Lung (tissue), 12 donors: ENCODE data around the gene TNFRSF18. TPM values are rescaled to one million over a fixed set of nuclear protein-coding genes. Genes with fewer than 3 reads are reported as not detected.

Source experiments
- ATAC-seq: fragments of 200-7000 bp; cut with Tn5 transposase; one replicate; pipeline ENCODE4 v1.9.1; 2020; ENCODE audit warnings: moderate number of reproducible peaks; ENCODE audit not compliant: insufficient read depth, low FRiP score
- DNase-seq, 3 donors: peaks; one replicate each; pipeline ENCODE4 v3.0.0-alpha.2; 2013 to 2017
- H3K27ac ChIP-seq, 2 donors: one replicate each; pipeline ENCODE4 v1.5.1; 2013; ENCODE audit warnings: mild to moderate bottlenecking in 2 of 2, moderate library complexity in 2 of 2, control low read depth in 1 of 2, inconsistent platforms in 1 of 2, low read depth in 1 of 2, low read length in 1 of 2
- H3K27me3 ChIP-seq, 3 donors: one replicate each; pipeline ENCODE4 v1.5.1; 2013; ENCODE audit warnings: low read length in 2 of 3; ENCODE audit not compliant: control insufficient read depth in 3 of 3, insufficient read depth in 3 of 3
- H3K36me3 ChIP-seq, 4 donors: one replicate each; pipeline ENCODE4 v1.5.1; 2013; ENCODE audit warnings: low read length in 4 of 4, mild to moderate bottlenecking in 1 of 4, moderate library complexity in 1 of 4; ENCODE audit not compliant: control insufficient read depth in 4 of 4, insufficient read depth in 4 of 4
- H3K4me1 ChIP-seq, 5 donors: one replicate each; pipeline ENCODE4 v1.5.1; 2013; ENCODE audit warnings: low read length in 5 of 5, mild to moderate bottlenecking in 2 of 5, moderate library complexity in 1 of 5; ENCODE audit not compliant: control insufficient read depth in 5 of 5, insufficient read depth in 5 of 5
- H3K4me3 ChIP-seq: one replicate; pipeline ENCODE4 v1.5.1; 2013; ENCODE audit warnings: mild to moderate bottlenecking, control low read depth, moderate library complexity
- H3K9ac ChIP-seq, 2 donors: one replicate each; pipeline ENCODE4 v1.5.1; 2013; ENCODE audit warnings: low read length in 2 of 2, control low read depth in 1 of 2; ENCODE audit not compliant: insufficient read depth in 1 of 2
- H3K9me3 ChIP-seq, 4 donors: one replicate each; pipeline ENCODE4 v1.5.1; 2013; ENCODE audit warnings: low read length in 3 of 4, mild to moderate bottlenecking in 1 of 4, moderate library complexity in 1 of 4; ENCODE audit not compliant: control insufficient read depth in 4 of 4, insufficient read depth in 3 of 4
- CTCF ChIP-seq: IDR thresholded peaks from 2 replicates; pipeline ENCODE4 v1.5.1; 2012; ENCODE audit warnings: mild to moderate bottlenecking; ENCODE audit errors: control extremely low read depth, extremely low read depth
- WGBS, 2 donors: extraction: QIAGEN DNeasy Blood & Tissue Kit; methylation state at CpG; one replicate each; pipeline ENCODE4 v1.1.7; 2013; 5-methylcytosine and 5-hydroxymethylcytosine counted together
- polyA plus RNA-seq, 2 donors: library from polyadenylated mRNA; stranded (reverse); fragments of 200-250 nt; gene quantifications; one replicate each; pipeline ENCODE4 v1.2.1, GENCODE V29; 2013
- total RNA-seq, 2 donors: library from RNA; depleted of rRNA in 1 of 2; stranded (reverse); fragments of >200 nt in 1 of 2; gene quantifications; one replicate each; pipeline ENCODE4 v1.2.1, GENCODE V29; 2014 to 2021
- donor health status: control.
- donor health status: control.
- donor health status: Bipolar disorder and iron deficiency.
- donor health status: healthy.
- donor health status: DM: yes; HTN: yes; CAD: no.

Gene TNFRSF18
- total and polyA plus RNA-seq, 4 donors = 1.8 to 4.0 (median 2.4) TPM

DNA sequence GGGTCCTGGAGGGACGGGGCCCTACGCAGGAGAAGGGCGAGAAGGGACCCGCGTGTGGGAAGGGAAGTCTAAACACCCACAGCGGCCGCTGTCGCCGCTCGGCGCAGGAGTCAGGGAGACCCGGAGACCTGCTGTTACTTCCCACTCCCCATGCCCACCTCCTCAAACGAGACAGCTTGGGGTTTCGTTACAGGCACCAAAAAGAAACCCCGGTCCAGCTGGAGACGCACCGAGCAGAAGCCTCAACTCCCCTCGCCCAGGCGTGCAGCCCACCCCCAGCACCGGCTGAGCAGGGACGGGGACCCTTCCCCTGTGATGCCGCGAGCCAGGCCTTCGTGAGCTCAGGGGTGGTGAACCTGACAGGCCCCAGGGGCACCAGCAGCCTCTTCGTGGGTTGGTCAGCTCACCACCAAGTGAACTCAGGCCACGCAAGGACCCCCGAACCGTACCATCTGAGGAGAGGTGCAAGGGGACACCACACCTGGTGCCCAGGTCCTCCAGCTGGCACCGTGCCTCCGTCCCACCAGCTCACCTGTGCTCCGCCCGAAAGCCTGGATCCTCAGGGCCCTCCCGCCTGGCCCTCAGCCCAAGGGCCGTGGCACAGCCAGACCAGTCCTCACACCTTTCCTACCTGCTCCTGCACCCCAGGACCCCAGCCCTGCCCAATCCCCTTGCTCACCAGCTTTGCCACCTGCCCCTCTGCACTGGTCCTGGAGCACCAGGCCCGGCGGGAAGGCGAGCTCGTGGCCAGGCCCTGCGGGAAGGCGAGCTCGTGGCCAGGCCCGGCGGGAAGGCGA lies 20.4 kb upstream of the TNFRSF18 start:
- H3K27me3 ChIP-seq = no peaks in the 10 kb centered on the region
- peaks cover 4 to 59% (median 9%) of the 10 kb centered on the region in 4 donors for H3K36me3 ChIP-seq
- DNase-seq (no peak), ATAC-seq (no peak)
- no peaks in the 10 kb centered on the region for H3K9me3 ChIP-seq
- H3K4me1 ChIP-seq = peaks cover 0 to 9% (median 7%) of the 10 kb centered on the region in 5 donors
- no peak overlapping the region for H3K9ac ChIP-seq
- no peak overlapping the region for H3K27ac ChIP-seq
- H3K4me3 ChIP-seq = no peak overlapping the region
- TF ChIP-seq CTCF = no peak
- 92 to 96% methylated on average over 42 to 44 of the region's 44 CpGs for WGBS, 2 donors

GRCh38 chr1:1225913-1226312 lies 19.5 kb upstream of the TNFRSF18 start:
- Histone ChIP-seq H3K36me3 (peaks cover 6 to 65% (median 13%) of the 10 kb centered on the region in 4 donors), H3K27me3 (no peaks in the 10 kb centered on the region), H3K4me1 (peaks cover 0 to 9% (median 5%) of the 10 kb centered on the region in 5 donors), H3K9me3 (no peaks in the 10 kb centered on the region), H3K4me3 (no peak overlapping the region), H3K9ac (no peak overlapping the region), H3K27ac (no peak overlapping the region)
- no peak for TF ChIP-seq CTCF
- WGBS, 2 donors = 90 to 93% methylated on average over 18 of the region's 18 CpGs
- ATAC-seq = no peak
- no peak for DNase-seq

DNA sequence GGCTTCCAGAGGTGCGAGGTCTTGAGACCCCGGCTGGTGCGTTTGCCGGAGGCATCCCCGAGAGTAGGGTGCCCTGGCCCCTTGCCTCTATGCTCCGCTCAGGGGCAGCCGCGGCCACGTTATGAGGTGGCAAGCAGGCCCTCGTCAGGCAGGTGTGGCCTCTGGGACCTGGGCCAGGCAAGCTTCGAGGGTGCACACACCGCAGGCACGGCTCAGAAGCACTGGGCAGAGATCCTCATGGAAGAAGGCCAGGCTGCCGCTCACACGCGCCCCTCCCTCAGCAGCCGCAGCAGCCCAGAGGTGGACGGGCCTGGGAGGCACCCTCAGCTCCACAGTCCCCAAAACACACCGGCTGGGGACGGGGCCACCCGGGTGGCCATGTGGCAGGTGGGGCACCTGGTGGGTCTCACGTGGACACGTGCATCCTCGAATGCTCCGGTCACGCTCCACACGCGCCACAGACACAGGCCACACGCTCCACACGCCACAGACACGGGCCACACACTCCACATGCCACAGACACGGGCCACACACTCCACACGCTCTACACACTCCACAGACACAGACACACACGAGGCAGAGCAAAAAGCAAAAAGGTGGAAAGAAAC lies 18.9 kb upstream of the TNFRSF18 start:
- no peak for TF ChIP-seq CTCF
- no peak for ATAC-seq
- Histone ChIP-seq H3K4me1 (peaks cover 0 to 9% (median 0%) of the 10 kb centered on the region in 5 donors), H3K9ac (no peak overlapping the region), H3K4me3 (no peak overlapping the region), H3K27ac (no peak overlapping the region), H3K36me3 (peaks cover 6 to 70% (median 13%) of the 10 kb centered on the region in 4 donors), H3K9me3 (no peaks in the 10 kb centered on the region), H3K27me3 (no peaks in the 10 kb centered on the region)
- DNase-seq = no peak
- WGBS, 2 donors = 80 to 93% methylated on average over 34 of the region's 34 CpGs
